ENCODE results near the gene ALDH5A1. TPM values are rescaled to one million over a fixed set of nuclear protein-coding genes. Genes with fewer than 3 reads are reported as not detected.

The ALDH5A1 gene
- total RNA-seq, 1 donor from 2014 or later: 5.2 TPM

DNA sequence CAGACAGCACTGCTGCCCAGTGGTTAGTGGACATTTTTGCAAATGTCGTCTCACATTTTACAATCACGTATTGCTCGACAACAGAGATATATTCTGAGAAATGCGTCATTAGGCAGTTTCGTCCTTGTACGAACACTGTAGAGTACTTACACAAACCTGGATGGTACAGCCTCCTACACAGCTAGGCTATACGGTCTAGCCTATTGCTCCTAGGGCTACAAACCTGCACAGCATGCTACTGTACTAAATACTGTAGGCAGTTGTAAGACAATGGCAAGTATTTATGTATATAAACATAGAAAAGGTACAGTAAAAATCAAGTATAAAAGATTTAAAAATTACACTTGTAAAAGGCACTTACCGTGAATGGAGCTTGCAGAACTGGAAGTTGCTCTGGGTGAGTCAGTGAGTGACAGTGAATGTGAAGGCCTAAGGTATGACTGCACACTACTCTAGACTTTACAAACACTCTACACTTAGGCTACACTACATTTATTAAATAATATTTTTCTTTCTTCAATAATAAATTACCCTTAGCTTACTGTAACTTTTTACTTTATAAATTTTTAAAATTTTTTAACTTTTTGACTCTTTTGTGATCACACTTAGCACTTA, 43.1 kb downstream of the ALDH5A1 start:
- Histone ChIP-seq H3K4me3 (ENCODE audit: low read length in 3 of 3) (no peak overlapping the region), H3K27ac (ENCODE audit: low read depth, low read length) (no peak overlapping the region), H3K9me3 (ENCODE audit: control insufficient read depth in 3 of 3, low read length in 3 of 3) (no peaks in the 10 kb centered on the region), H3K36me3 (ENCODE audit: control insufficient read depth in 3 of 3, insufficient read depth in 3 of 3, low read length in 3 of 3) (peaks cover 25 to 36% (median 26%) of the 10 kb centered on the region in 3 donors), H3K27me3 (ENCODE audit: control insufficient read depth in 3 of 3, insufficient read depth in 3 of 3, low read length in 3 of 3) (no peaks in the 10 kb centered on the region), H3K9ac (ENCODE audit: low read depth in 1 of 3, low read length in 3 of 3) (no peak overlapping the region), H3K4me1 (ENCODE audit: control insufficient read depth in 3 of 3, insufficient read depth in 3 of 3, low read length in 3 of 3) (no peaks in the 10 kb centered on the region)

DNA sequence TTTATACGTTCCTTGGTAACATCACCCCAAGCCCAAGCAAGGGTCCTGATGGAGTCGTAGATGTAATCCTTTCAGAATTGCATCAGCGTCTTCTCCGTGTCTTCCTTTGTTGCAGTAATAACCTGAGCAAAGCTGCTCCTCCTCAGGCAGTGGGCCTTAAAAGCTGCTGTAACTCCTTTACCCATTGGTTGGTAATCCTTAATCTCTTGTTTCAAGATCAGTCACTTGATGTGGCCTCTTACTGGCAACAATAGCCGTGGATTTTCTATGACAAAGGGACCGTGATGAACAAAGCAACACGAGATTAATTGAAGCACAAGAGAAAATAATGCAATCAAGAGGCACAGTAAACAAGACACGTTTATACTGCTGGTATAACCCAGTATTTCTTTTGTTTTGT, 44.6 kb downstream of the ALDH5A1 start:
- no peak overlapping the region for H3K27ac ChIP-seq (ENCODE audit: low read depth, low read length)
- no peak overlapping the region for H3K9ac ChIP-seq (ENCODE audit: low read depth in 1 of 3, low read length in 3 of 3)
- H3K9me3 ChIP-seq (ENCODE audit: control insufficient read depth in 3 of 3, low read length in 3 of 3): no peaks in the 10 kb centered on the region
- H3K4me1 ChIP-seq (ENCODE audit: control insufficient read depth in 3 of 3, insufficient read depth in 3 of 3, low read length in 3 of 3): no peaks in the 10 kb centered on the region
- peaks cover 12 to 22% (median 17%) of the 10 kb centered on the region in 3 donors for H3K36me3 ChIP-seq (ENCODE audit: control insufficient read depth in 3 of 3, insufficient read depth in 3 of 3, low read length in 3 of 3)
- H3K27me3 ChIP-seq (ENCODE audit: control insufficient read depth in 3 of 3, insufficient read depth in 3 of 3, low read length in 3 of 3): no peaks in the 10 kb centered on the region
- no peak overlapping the region for H3K4me3 ChIP-seq (ENCODE audit: low read length in 3 of 3)

DNA sequence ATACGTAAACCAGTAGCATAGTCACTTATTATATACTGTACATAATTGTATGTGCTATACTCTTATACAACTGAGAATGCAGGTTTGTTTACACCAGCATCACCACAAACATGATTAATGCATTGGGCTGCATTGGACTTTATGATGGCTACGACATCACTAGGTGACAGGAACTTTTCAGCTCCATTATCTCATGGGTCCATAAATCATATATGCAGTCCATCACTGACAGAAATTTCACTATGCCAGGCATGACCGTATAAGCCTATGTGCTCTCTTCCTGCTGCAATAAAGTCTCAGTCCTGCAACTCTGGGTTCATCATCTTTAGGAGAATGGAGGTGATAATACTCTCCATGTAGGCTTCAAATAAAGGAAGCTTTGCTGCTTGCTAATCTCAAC, 45.4 kb downstream of the ALDH5A1 start:
- Histone ChIP-seq H3K4me3 (ENCODE audit: low read length in 3 of 3) (no peak overlapping the region), H3K4me1 (ENCODE audit: control insufficient read depth in 3 of 3, insufficient read depth in 3 of 3, low read length in 3 of 3) (no peaks in the 10 kb centered on the region), H3K27ac (ENCODE audit: low read depth, low read length) (no peak overlapping the region), H3K36me3 (ENCODE audit: control insufficient read depth in 3 of 3, insufficient read depth in 3 of 3, low read length in 3 of 3) (peaks cover 4 to 16% (median 12%) of the 10 kb centered on the region in 3 donors), H3K27me3 (ENCODE audit: control insufficient read depth in 3 of 3, insufficient read depth in 3 of 3, low read length in 3 of 3) (no peaks in the 10 kb centered on the region), H3K9me3 (ENCODE audit: control insufficient read depth in 3 of 3, low read length in 3 of 3) (no peaks in the 10 kb centered on the region), H3K9ac (ENCODE audit: low read depth in 1 of 3, low read length in 3 of 3) (no peak overlapping the region)

- H3K9ac ChIP-seq (ENCODE audit: low read depth in 1 of 3, low read length in 3 of 3): no peak overlapping the region
- H3K36me3 ChIP-seq (ENCODE audit: control insufficient read depth in 3 of 3, insufficient read depth in 3 of 3, low read length in 3 of 3): peaks cover 0 to 11% (median 5%) of the 10 kb centered on the region in 3 donors
- H3K27ac ChIP-seq (ENCODE audit: low read depth, low read length): no peak overlapping the region
Measured at GRCh38 chr6:24543683-24544082, 48.9 kb downstream of the ALDH5A1 start.

GRCh38 chr6:24545183-24545582, 50.4 kb downstream of the ALDH5A1 start:
- Histone ChIP-seq H3K4me1 (ENCODE audit: control insufficient read depth in 3 of 3, insufficient read depth in 3 of 3, low read length in 3 of 3) (no peaks in the 10 kb centered on the region), H3K9ac (ENCODE audit: low read depth in 1 of 3, low read length in 3 of 3) (no peak overlapping the region), H3K27ac (ENCODE audit: low read depth, low read length) (no peak overlapping the region), H3K27me3 (ENCODE audit: control insufficient read depth in 3 of 3, insufficient read depth in 3 of 3, low read length in 3 of 3) (peaks cover 0 to 11% (median 3%) of the 10 kb centered on the region in 3 donors), H3K36me3 (ENCODE audit: control insufficient read depth in 3 of 3, insufficient read depth in 3 of 3, low read length in 3 of 3) (peaks cover 0 to 2% (median 0%) of the 10 kb centered on the region in 3 donors), H3K4me3 (ENCODE audit: low read length in 3 of 3) (no peak overlapping the region), H3K9me3 (ENCODE audit: control insufficient read depth in 3 of 3, low read length in 3 of 3) (no peaks in the 10 kb centered on the region)

More at GRCh38 chr6:24543683-24544082, 48.9 kb downstream of the ALDH5A1 start:
- Histone ChIP-seq H3K4me1 (ENCODE audit: control insufficient read depth in 3 of 3, insufficient read depth in 3 of 3, low read length in 3 of 3) (no peaks in the 10 kb centered on the region), H3K9me3 (ENCODE audit: control insufficient read depth in 3 of 3, low read length in 3 of 3) (no peaks in the 10 kb centered on the region), H3K27me3 (ENCODE audit: control insufficient read depth in 3 of 3, insufficient read depth in 3 of 3, low read length in 3 of 3) (peaks cover 0 to 11% (median 3%) of the 10 kb centered on the region in 3 donors), H3K4me3 (ENCODE audit: low read length in 3 of 3) (no peak overlapping the region)

- no peak overlapping the region for H3K4me3 ChIP-seq (ENCODE audit: low read length in 3 of 3)
- peaks cover 0 to 11% (median 3%) of the 10 kb centered on the region in 3 donors for H3K27me3 ChIP-seq (ENCODE audit: control insufficient read depth in 3 of 3, insufficient read depth in 3 of 3, low read length in 3 of 3)
- no peaks in the 10 kb centered on the region for H3K4me1 ChIP-seq (ENCODE audit: control insufficient read depth in 3 of 3, insufficient read depth in 3 of 3, low read length in 3 of 3)
- no peak overlapping the region for H3K9ac ChIP-seq (ENCODE audit: low read depth in 1 of 3, low read length in 3 of 3)
- H3K9me3 ChIP-seq (ENCODE audit: control insufficient read depth in 3 of 3, low read length in 3 of 3): no peaks in the 10 kb centered on the region
- H3K27ac ChIP-seq (ENCODE audit: low read depth, low read length): no peak overlapping the region
- no peaks in the 10 kb centered on the region for H3K36me3 ChIP-seq (ENCODE audit: control insufficient read depth in 3 of 3, insufficient read depth in 3 of 3, low read length in 3 of 3)
Measured at GRCh38 chr6:24545691-24546090, 50.9 kb downstream of the ALDH5A1 start.

DNA sequence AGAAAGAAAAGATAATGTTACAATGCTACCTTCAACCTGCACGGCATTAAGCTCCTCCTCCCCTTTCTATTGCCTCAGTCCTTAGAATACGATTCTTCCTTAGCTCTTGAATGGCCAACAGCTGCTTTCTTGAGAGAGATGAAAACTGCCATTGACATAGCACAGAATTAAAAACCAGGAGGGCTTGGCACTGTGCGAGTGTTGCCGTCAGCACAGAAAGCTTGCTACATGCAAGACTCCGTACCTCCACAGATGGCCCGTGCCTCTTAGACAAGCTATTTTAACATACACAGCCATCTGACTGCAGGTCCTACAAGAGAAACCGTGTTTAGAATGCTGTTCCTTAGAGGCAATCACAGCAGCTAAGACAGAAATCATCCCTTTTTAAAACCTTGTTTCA, 51.7 kb downstream of the ALDH5A1 start:
- Histone ChIP-seq H3K27ac (ENCODE audit: low read depth, low read length) (no peak overlapping the region), H3K9ac (ENCODE audit: low read depth in 1 of 3, low read length in 3 of 3) (no peak overlapping the region), H3K27me3 (ENCODE audit: control insufficient read depth in 3 of 3, insufficient read depth in 3 of 3, low read length in 3 of 3) (peaks cover 0 to 11% (median 3%) of the 10 kb centered on the region in 3 donors), H3K4me3 (ENCODE audit: low read length in 3 of 3) (no peak overlapping the region), H3K4me1 (ENCODE audit: control insufficient read depth in 3 of 3, insufficient read depth in 3 of 3, low read length in 3 of 3) (no peaks in the 10 kb centered on the region), H3K36me3 (ENCODE audit: control insufficient read depth in 3 of 3, insufficient read depth in 3 of 3, low read length in 3 of 3) (no peaks in the 10 kb centered on the region), H3K9me3 (ENCODE audit: control insufficient read depth in 3 of 3, low read length in 3 of 3) (no peaks in the 10 kb centered on the region)

- no peak overlapping the region for H3K9ac ChIP-seq (ENCODE audit: low read depth in 1 of 3, low read length in 3 of 3)
- H3K27ac ChIP-seq (ENCODE audit: low read depth, low read length): no peak overlapping the region
- H3K36me3 ChIP-seq (ENCODE audit: control insufficient read depth in 3 of 3, insufficient read depth in 3 of 3, low read length in 3 of 3): no peaks in the 10 kb centered on the region
- no peaks in the 10 kb centered on the region for H3K9me3 ChIP-seq (ENCODE audit: control insufficient read depth in 3 of 3, low read length in 3 of 3)
- peaks cover 0 to 11% (median 3%) of the 10 kb centered on the region in 3 donors for H3K27me3 ChIP-seq (ENCODE audit: control insufficient read depth in 3 of 3, insufficient read depth in 3 of 3, low read length in 3 of 3)
- H3K4me3 ChIP-seq (ENCODE audit: low read length in 3 of 3): no peak overlapping the region
- H3K4me1 ChIP-seq (ENCODE audit: control insufficient read depth in 3 of 3, insufficient read depth in 3 of 3, low read length in 3 of 3): no peaks in the 10 kb centered on the region
Measured at GRCh38 chr6:24547243-24547642, 52.5 kb downstream of the ALDH5A1 start.

- Histone ChIP-seq H3K27ac (ENCODE audit: low read depth, low read length) (no peak overlapping the region), H3K4me1 (ENCODE audit: control insufficient read depth in 3 of 3, insufficient read depth in 3 of 3, low read length in 3 of 3) (no peaks in the 10 kb centered on the region), H3K4me3 (ENCODE audit: low read length in 3 of 3) (no peak overlapping the region), H3K9me3 (ENCODE audit: control insufficient read depth in 3 of 3, low read length in 3 of 3) (no peaks in the 10 kb centered on the region), H3K36me3 (ENCODE audit: control insufficient read depth in 3 of 3, insufficient read depth in 3 of 3, low read length in 3 of 3) (no peaks in the 10 kb centered on the region), H3K27me3 (ENCODE audit: control insufficient read depth in 3 of 3, insufficient read depth in 3 of 3, low read length in 3 of 3) (peaks cover 0 to 11% (median 3%) of the 10 kb centered on the region in 3 donors), H3K9ac (ENCODE audit: low read depth in 1 of 3, low read length in 3 of 3) (no peak overlapping the region)
Measured at GRCh38 chr6:24549158-24549557, 54.4 kb downstream of the ALDH5A1 start.

GRCh38 chr6:24549674-24550353, 55.0 kb downstream of the ALDH5A1 start:
- Histone ChIP-seq H3K36me3 (ENCODE audit: control insufficient read depth in 3 of 3, insufficient read depth in 3 of 3, low read length in 3 of 3) (no peaks in the 10 kb centered on the region), H3K27ac (ENCODE audit: low read depth, low read length) (no peak overlapping the region), H3K9me3 (ENCODE audit: control insufficient read depth in 3 of 3, low read length in 3 of 3) (no peaks in the 10 kb centered on the region), H3K4me3 (ENCODE audit: low read length in 3 of 3) (no peak overlapping the region), H3K4me1 (ENCODE audit: control insufficient read depth in 3 of 3, insufficient read depth in 3 of 3, low read length in 3 of 3) (no peaks in the 10 kb centered on the region), H3K9ac (ENCODE audit: low read depth in 1 of 3, low read length in 3 of 3) (no peak overlapping the region), H3K27me3 (ENCODE audit: control insufficient read depth in 3 of 3, insufficient read depth in 3 of 3, low read length in 3 of 3) (peaks cover 0 to 11% (median 3%) of the 10 kb centered on the region in 3 donors)

All from skeletal muscle tissue (tissue), 4 donors.